ENCODE measurements around the gene BTBD9.

The BTBD9 gene

DNA sequence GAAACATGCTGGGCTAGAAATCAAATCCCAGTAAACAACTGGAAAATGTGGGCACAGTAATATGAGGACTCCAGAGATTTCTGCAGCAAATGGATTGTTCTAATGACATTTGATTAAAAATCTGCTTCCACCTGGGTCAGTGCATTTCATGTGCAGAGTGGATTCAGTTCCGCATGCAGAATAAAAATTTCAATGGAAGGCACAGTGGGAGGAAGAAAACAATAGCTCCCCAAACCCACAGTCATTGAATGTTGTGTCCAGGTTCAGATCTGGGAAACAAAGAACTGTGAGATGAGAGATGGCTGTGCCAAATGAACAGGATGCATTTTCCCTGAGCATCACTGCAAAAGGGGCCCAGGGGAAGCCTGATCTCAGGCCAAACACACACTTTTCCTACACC lies 403.1 kb downstream of the BTBD9 start:
- no peak overlapping the region for H3K4me3 ChIP-seq (ENCODE audit: low read depth, low read length)
- DNase-seq (ENCODE audit: low read depth, low spot score) = no peak
- ChIA-PET POLR2A (no interaction called here), CTCF (interaction anchor here (1.5 kb wide), 1 partner anchor 21 kb away, joined by 3 read pairs; no protein-coding TSS in a partner anchor)
- TF ChIP-seq, protein P1, sequence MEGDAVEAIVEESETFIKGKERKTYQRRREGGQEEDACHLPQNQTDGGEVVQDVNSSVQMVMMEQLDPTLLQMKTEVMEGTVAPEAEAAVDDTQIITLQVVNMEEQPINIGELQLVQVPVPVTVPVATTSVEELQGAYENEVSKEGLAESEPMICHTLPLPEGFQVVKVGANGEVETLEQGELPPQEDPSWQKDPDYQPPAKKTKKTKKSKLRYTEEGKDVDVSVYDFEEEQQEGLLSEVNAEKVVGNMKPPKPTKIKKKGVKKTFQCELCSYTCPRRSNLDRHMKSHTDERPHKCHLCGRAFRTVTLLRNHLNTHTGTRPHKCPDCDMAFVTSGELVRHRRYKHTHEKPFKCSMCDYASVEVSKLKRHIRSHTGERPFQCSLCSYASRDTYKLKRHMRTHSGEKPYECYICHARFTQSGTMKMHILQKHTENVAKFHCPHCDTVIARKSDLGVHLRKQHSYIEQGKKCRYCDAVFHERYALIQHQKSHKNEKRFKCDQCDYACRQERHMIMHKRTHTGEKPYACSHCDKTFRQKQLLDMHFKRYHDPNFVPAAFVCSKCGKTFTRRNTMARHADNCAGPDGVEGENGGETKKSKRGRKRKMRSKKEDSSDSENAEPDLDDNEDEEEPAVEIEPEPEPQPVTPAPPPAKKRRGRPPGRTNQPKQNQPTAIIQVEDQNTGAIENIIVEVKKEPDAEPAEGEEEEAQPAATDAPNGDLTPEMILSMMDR (IDR thresholded peaks at IDR 0.05; ENCODE audit: insufficient read depth, low read length, missing control alignments) = no peak

DNA sequence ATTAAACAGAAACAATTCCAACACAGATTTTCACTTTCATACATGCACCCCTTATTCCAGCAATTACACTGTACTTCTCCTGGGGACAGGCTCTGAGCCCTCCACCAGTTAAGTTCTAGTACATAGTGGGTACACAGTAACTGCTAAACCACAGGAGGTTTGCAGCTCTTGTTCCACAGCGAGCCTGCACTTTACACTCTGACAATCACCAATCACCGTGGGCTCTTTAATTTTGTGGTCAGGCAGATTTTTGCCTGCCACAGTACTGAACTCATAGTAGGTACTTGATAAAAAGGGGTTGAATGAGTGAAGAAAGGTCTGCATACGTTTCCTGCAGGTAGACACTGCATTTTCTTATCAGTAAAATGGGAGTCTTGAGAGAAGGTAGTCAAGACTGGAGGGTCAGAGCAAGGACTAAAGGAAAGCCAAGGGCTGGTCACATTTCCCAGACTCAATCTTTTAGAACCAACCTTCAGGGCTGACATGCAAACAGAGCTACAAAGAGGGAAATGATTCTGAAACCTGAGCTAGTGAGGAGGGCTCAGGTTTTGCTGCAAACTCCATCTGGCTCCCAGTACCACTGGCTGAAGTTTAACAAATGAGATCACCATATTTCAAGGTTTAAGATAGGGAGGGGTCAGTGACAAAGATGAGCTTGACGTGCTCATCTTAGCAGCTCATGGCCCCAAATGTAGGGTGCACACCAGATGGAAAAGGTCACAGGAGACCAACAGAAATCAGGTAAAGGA lies 404.6 kb downstream of the BTBD9 start:
- TF ChIP-seq, protein P1 (IDR thresholded peaks at IDR 0.05; ENCODE audit: insufficient read depth, low read length, missing control alignments) = no peak

DNA sequence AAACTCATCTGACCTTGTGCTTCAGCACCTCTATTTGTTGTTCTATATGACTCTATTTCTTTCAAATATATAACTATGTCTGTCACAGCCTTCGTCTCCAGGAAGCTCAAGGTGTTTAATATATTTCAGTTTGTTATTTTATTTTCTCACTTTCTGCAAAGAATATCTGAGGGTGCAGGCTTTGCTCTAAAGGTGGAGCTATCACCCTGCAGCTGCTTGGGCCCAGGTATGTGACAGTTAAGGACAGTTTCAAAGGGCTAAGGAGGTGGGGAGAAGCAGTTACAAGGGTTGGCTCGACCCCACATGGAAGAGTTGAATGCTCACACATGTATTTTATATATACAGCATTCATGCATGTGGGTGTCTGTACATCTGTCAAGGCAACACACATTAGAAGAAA lies 405.6 kb downstream of the BTBD9 start:
- CTCF ChIA-PET = no interaction called here
- POLR2A ChIA-PET = no interaction called here
- TF ChIP-seq, protein P1 (IDR thresholded peaks at IDR 0.05; ENCODE audit: insufficient read depth, low read length, missing control alignments) = no peak
- DNase-seq (ENCODE audit: low read depth, low spot score) = no peak
- H3K4me3 ChIP-seq (ENCODE audit: low read depth, low read length) = no peak overlapping the region

More for the DNA sequence above, 404.6 kb downstream of the BTBD9 start:
- ChIA-PET POLR2A (no interaction called here), CTCF (interaction anchor here (1.1 to 1.5 kb wide), 2 partner anchors 20 to 121 kb away, joined by 3 to 4 read pairs; no protein-coding TSS in a partner anchor)
- H3K4me3 ChIP-seq (ENCODE audit: low read depth, low read length) = no peak overlapping the region
- no peak for DNase-seq (ENCODE audit: low read depth, low spot score)

DNA sequence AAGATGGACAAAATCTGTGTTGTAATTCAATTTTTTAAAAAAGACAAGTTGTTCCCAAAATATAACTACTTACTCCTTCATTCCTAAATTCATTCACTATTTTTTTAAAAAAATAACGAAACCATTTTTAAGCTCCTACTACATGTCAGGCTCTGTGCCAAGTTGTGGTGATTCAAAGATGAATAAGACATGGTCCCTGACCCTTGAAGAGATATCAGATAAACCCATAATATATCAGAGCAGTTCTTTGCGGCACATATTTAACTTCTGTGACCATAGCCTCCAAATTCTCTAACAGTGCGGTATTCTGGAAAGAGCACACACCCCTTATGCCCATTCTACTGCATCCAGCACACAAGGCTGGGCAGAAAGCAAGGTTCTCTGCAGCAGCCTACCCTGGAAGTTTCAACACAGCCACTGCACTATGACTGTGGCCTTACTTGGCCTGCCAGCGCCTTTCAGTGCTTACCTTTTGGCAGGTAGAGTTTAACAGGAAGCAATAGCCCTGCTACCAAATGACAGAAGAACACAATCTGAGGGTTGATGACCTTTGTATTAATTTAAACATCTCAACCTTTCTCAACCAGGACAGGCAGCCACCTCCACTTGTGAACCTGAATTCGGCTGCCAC lies 406.5 kb downstream of the BTBD9 start:
- DNase-seq (ENCODE audit: low read depth, low spot score) = no peak
- no peak overlapping the region for H3K4me3 ChIP-seq (ENCODE audit: low read depth, low read length)
- TF ChIP-seq, protein P1 (IDR thresholded peaks at IDR 0.05; ENCODE audit: insufficient read depth, low read length, missing control alignments) = no peak
- ChIA-PET POLR2A (no interaction called here), CTCF (interaction anchor here (1.5 kb wide), 1 partner anchor 260 kb away, joined by 6 read pairs; no protein-coding TSS in a partner anchor)

DNA sequence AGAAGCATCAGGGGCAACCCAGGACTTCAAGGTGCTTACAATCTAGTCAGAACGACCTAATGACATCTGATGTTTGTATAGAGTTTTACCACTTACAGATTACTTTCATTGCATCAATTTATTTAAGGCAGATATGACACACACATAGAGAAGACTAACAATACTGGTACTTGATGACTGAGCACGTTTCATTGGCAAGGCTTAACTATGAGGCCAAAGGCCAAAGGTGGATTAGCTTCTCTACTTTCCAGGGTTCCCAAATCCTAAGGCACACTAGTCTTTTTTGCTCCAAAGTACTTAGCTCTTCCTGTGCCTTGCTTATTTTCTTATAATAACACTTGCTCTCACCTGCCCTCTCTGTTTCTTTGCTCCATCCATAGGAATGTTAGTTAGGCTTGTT lies 414.0 kb downstream of the BTBD9 start:
- ChIA-PET CTCF (no interaction called here), POLR2A (no interaction called here)
- no peak for DNase-seq (ENCODE audit: low read depth, low spot score)
- TF ChIP-seq, protein P1 (IDR thresholded peaks at IDR 0.05; ENCODE audit: insufficient read depth, low read length, missing control alignments) = no peak
- no peak overlapping the region for H3K4me3 ChIP-seq (ENCODE audit: low read depth, low read length)

DNA sequence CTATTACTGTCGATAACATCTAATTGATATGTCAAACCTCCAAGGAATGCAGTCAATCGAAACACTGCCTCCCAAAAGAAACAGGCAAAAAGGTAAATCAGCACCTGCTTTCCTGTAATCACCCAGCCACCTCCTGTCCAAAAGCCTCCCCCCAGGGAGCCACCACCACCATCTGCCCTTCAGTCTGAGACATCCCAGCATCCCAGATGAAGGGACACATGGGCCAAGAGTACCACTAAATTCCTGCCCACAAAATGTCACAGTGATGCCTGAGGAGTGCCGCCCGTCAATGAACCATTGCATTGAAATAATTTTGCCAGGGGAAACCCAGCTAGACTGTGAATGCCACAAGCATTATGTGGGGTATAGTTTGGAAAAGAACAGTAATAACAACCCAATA lies 418.5 kb downstream of the BTBD9 start:
- POLR2A ChIA-PET = no interaction called here

More for the DNA sequence above, 418.5 kb downstream of the BTBD9 start:
- TF ChIP-seq, protein P1 (IDR thresholded peaks at IDR 0.05; ENCODE audit: insufficient read depth, low read length, missing control alignments) = no peak
- CTCF ChIA-PET = no interaction called here
- H3K4me3 ChIP-seq (ENCODE audit: low read depth, low read length) = no peak overlapping the region
- no peak for DNase-seq (ENCODE audit: low read depth, low spot score)

All from AG04449 (cell line).